IPS-NIHi11 (cell line): Measurements from ENCODE around the gene HTR5A.

Source experiments
- DNase-seq: peaks from one replicate; pipeline ENCODE4 v3.0.0; 2012; ENCODE audit warnings: mixed read lengths, low spot score

Gene HTR5A

DNA sequence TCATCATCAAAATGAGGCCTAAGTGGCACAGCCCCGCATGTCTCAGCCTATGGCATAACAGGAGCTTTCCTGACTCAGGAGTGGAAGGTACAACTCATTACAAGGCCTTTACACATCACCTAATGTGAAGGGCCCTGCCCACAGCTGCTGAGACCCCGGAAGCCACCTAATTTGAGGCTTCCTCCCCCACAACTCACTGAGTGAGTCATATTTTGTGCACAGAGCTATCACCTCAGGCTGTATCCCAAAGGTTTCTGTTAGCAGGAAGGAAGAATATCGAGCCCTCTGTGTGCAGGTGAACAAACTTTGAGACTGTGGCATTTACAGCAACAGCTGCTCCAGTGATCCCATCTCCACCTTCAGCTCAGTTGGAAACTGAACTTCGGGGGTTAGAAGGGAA lies 20.6 kb downstream of the HTR5A start:
- DNase-seq: no peak

DNA sequence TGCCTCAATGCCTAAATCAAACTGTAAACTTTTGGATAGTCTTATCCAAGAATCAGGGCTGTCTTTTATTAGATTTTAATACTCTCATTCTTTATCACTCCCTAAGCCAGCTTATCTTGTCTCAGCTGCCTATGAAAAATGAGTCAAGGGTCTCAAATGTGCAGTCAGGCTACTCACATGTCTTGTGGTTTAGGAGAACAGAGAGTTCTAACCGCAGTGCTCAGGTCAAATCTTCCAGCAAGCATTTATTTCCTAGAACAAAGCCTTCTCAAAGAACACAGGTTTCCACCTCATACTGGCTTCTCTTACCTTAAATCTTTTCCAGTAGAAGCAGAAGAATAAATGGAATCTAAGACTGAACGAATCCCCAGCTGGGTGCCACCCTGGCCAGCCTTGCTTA lies 23.5 kb downstream of the HTR5A start:
- no peak for DNase-seq

DNA sequence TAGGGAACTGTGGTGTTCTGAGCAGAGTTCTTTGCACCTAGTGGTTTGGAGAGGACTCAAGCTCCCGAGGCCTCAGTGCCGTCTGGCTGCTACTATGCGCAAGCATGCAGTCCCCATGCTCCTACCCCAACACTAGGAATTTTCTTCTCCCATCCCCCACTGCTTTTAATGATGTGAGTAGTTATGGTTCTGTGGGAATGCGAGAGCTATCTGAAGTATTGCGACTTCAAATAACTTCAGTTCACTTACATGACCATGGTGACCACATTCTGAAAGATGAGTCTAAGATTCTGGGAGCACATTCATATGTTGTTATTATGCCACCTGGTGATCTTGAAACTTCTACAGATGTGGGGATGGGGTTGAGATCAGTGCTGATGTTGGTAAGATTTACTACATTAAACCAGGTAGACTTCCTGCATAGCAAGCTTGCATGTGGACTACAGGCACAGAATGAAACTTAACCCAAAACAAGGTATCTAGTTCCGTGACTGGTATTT lies 24.6 kb downstream of the HTR5A start:
- DNase-seq: no peak

DNA sequence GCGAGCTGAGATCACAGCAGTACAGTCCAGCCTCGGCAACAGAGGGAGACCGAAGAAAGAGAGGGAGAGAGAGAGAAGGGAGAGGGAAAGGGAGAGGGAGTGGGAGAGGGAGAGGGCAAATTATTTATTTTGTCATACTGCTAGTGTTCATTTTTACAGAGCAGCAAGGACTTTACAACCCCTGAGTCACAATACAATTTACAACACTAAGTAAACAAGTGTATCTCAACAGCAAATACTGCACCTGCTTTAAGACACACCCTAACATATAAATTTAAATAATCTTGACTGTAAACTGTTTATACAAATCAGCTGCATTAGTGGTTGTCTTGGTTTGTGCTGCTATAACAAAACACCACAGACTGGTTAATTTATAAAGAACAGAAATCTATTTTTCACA lies 27.2 kb downstream of the HTR5A start:
- no peak for DNase-seq

DNA sequence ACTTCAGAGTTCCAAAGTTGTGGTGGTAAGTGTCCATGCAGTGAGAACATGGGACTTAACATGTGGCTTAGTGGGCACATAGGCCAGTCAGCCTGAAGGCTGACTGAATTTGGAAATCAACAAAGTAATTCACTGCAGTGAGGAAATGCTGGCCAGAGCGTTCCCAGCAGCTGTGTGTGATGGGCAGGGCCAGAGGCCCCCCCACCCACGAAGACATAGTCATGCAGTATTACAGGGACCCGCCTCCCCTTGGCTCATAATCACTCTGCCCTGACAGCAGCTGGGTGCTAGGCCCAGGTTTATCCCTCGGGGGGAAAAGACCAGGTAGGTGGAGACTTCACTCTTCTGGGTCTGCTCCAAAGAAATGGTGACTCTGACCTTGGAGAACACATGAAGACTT lies 33.7 kb downstream of the HTR5A start:
- DNase-seq: no peak

DNA sequence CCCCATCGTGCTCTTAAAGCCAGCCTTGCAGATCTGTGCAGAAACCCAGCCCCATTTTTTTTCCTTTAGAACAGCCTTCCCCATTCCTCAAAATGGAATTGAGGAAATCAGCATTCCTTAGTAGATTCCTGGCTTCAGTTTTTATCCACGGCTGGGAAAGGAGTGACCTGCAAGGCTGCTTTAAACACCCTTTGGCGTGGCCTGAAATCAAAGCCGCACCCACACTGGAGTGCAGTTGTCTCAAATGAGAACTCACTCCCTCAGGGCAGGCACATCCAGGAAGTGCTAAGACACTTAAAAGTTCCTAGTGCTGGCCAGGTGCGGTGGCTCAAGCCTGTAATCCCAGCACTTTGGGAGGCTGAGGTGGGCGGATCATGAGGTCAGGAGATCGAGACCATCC lies 34.8 kb downstream of the HTR5A start:
- no peak for DNase-seq

DNA sequence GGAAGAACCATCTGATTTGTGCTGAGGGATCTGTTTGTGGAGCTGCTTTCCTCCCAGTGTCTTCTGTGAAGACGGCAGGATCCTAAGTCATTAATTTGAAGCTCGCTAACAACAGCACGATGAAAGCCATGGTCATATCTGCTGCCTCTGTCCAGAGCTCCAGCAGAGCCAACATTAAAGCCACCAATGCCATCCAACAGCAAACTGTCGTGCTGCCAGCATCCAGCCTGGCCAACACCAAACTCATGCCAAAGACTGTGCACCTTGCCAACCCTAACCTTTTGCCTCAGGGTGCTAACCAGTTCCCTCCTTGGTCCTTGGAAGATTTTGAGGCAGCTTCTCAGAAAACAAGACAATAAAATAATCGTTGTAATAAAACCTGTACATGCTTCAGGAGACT lies 36.2 kb downstream of the HTR5A start:
- no peak for DNase-seq

DNA sequence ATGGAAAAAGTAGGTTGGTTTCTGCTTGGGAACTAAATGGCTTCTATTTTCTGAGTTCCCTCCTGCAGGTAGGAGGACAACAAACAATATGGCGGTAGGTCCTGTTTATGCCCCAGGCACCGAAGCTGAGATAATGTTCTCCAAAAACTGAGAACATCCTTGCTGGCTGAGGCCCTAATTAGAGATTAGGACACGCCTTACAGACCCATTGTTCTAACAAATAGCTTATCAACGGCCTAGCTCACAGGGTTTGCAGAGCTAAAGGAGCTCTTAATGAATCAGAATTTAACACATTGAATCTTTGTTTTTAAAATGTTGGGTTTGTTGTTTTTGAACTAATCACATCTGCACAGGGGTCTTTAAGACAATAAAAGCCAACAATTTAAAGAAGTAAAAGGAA lies 37.0 kb downstream of the HTR5A start:
- DNase-seq: no peak

DNA sequence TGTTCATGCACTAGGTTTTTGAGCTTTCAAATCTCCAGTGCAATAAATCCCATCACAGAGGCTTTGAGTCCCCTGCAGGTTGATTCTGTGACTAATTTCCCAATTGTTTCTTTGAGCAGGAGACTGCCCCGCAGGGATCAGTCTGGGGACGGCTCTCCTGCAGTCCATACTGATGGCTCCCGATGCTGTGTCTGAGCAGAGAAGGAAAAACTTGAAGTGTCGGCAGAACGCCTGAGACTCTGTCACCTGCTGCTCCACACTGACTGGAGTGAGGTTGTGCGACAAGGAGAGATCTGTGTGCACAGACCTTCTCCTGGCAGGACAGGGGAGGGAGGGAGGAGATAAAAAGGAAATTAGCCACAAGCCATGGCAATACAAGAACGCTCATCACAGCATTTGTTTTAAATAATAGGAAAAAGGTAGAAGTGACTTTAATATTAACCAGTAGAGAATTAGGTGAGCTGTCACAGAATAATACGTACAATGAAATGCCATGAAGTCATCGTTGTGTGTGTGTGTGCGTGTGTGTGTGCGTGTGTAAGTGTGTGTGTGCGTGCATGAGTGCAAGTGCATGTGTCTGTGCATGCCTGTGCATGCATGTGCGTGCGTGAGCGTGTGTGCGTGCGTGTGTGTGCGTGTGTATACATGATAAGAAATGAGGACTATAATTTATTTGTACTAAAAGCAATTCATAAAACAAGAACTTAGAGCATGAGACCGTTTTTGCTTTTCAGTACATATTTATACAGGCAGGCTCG lies 38.2 kb downstream of the HTR5A start:
- peak; percentile 39 for DNase-seq

DNA sequence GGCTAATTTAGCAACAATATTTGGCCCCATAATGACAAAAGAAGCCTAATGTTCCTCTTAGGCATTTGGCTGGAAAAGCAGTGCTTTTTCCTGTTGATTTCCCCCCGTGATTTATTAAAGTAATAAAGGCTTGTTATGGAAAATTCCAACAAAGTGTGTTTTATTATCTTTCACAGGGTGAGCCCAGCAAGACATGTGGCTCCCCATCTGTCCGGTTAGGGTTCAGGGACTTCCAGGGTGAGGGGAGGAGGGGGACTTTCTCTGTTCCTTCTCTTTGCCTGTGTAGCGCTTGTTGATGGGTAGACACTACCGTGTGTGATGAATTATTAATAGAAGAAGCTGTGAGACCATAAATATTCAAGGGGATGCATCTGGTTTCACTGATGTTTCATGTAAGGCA lies 39.0 kb downstream of the HTR5A start:
- DNase-seq: no peak

DNA sequence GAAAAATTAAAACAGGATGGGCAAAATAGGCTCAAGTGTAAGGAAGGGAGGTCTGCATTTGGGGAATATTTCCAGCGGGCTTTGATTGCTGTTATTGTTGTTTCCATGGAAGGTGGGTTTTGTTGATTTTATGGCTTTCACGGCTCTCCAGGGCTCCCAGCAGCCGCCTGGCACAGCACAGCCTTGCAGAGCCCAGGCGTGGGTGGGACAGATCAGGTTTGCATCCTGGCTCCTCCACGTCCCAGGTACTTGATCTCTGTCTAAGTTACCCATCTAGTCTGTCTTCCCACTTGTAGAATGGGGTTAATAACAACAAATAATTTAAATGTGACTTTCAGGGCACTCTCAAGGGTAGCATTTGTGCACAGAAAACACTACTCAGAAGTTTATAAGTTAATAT lies 45.2 kb downstream of the HTR5A start:
- DNase-seq: no peak

DNA sequence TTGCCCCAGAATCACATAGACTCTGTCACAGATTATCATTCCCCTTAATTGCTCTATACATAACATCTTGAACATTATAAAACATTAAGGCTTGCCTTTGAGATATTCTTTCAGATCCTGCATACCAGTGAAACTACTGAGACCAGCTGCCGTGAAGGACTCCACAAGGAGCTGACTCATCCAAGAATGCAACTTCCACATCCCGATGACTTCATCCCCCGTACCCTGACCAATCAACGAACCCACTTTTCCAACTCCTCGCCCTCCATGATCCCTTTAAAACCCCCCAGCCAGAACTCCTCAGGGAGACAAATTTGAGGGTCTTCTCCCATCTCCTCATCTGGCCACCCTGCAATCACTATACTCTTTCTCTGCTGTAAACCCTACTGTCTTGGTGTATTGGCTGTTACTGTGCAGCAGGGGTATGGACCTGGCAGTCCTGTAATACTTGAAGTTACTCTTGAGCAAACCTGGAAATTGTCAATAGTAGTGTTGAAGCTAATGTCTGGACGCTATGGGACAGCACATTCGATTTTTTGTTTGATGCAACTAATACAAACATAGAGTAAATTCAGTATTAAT lies 49.8 kb downstream of the HTR5A start:
- no peak for DNase-seq

DNA sequence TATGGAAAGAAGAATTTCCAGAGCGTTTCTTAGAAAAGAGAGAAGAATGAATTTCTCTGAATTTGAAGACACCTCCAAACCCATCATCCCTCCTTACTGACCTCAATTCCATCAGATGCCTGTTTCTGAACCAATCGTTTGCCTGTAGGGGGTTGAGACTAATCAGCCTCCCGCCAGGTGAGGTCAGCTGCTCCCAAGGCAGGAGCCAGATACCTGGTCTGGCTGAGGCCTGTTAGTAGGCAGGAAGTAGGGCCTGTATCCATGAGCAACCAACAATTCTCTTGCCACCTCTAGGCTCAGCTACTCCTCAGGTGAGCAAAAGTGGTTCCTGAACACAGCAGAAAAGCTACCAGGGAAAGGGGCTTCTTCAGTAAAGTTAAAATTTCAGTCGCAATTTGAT lies 50.3 kb downstream of the HTR5A start:
- DNase-seq: no peak

DNA sequence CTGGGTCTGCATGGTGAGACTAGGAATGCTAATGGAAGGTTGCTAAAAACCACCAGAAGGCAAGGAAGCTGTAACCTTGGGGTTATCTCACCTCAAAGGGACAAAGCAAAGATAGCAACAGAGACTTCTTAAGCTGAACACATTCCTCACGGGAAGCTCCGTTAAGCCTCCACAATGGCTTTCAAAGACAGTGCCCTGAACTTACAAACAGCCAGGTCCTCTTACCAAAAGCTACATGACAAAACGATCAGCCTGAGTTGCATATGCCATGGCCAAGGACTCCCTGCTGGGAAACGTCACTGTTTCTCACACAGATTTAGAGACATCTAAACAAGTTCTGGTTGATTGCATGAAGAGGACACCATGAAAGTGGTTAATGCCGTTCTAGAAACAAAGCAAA lies 52.7 kb downstream of the HTR5A start:
- no peak for DNase-seq

DNA sequence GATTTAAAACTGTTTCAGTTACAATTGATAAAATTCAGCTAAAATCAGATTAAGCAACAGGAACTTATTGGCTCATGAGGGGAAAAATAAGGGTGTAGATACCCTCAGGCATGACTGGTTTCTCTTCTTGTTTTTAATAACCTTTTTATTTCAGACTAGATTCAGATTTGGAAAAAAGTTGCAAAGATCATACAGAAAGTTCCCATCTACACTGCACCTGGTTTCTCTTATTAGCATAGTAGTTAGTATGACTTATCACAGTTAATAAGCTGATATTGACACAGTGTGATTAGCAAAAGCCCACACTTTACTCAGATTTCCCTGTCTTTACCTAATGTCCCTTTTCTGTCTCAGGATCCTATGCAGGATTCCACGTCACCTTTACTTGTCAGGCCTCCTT lies 53.3 kb downstream of the HTR5A start:
- DNase-seq: no peak

DNA sequence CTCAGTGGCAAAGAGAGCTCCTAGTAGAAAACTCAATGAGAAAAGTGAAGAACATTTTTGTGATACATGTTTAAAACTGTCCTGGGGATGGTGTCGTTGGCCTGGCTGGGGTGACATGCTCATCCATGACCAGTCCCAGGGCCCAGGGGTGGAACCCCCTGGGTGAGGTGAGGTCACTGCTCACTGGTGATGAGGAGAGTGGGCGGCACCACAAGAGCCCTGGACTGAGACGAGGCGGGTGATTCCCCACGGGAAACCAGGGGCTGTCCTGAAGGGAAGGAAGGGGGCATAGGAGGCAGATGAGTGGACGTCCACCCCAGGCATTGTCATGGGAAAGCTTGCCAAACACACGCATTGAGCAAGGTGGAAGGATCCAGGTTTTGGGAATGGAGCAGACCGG lies 54.6 kb downstream of the HTR5A start:
- DNase-seq: no peak

DNA sequence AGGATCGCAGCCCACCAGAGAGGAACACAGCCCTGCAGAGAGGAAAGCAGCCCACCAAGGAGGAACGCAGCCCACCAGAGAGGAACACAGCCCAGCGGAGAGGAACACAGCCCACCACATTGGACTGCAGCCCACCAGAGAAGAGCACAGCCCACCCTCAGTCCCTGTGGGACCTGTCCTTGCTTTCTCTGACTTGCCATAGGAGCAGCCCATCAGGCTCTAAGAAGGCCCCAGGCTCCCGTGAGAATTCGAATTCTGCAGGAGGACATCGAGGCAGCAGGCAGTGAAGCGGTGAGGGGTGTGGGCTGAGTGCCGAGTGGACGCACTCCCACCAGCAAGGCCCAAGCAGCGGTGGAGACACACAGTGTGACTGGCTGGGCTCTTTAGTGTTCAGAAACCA lies 59.1 kb downstream of the HTR5A start:
- DNase-seq: no peak

DNA sequence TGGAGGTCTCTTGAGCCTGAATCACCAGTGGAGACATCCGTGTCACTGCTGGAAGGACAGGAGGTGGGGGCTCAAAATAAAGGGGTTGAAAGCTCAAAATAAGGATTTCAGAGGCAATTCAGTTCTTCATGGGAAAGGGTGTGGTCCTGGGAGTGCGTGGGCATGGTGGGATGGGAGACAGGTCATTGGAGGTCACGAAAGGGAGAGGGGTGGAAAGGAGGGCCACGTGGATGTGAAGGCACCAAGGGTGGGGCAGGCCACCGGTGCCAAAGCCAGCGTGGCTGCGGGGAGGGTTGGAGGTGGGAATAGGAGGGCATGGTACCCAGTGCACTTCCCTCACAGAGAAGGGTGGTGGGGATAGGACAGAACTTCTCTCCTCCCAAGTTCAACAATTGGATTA lies 59.7 kb downstream of the HTR5A start:
- DNase-seq: no peak

DNA sequence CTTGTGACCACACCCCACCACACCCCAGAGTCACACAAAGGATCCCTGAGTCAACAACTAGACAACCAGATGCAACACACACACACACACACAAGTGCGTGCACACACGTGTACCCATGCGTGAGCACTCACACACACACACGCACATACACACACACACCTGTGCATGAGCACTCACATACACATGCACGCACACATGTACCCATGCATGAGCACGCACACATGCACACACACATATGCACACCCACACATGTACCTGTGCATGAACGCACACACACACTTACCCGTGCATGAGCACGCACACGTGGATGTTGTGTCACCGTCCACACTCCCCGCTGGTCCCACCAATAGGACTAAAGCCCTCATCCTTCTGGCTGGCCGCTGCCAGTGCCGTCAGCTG lies 60.4 kb downstream of the HTR5A start:
- DNase-seq: no peak

DNA sequence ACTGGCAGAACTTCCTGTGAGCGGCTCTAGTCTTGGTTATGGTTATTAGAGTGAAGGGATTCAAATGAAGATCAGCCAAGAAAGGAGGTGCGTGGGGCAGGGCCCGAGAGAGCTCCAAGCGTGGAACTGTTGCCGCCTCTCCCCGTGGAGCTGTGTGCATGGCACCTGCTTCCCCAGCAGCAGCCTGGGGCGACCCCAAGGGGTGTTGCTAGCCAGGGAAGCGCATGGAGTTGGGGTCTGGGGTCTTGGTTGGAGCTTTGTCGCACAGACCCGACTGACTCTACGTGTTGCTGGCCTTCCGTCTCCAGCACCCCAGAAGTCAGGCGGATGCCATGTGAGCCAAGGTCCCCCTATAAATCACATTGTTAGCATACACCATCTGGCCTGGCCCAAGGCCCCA lies 61.0 kb downstream of the HTR5A start:
- no peak for DNase-seq

DNA sequence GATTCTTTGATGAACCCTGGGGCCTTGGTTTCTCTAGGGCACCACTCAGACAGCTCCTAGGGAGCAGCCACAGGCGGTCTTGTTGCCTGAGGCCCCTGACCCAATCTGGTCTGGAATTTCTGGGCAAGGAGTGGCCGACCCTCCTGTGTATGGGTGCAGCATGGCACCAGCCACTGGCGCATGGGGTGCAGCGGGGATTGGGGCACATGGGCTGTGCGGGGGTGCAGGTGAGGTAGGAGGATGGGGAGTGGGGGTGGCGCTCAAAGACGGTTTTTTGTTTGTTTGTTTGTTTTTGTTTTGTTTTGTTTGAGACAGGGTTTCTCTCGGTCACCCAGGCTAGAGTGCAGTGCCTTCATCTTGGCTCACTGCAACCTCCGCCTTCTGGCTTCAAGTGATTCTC lies 62.3 kb downstream of the HTR5A start:
- DNase-seq: no peak

DNA sequence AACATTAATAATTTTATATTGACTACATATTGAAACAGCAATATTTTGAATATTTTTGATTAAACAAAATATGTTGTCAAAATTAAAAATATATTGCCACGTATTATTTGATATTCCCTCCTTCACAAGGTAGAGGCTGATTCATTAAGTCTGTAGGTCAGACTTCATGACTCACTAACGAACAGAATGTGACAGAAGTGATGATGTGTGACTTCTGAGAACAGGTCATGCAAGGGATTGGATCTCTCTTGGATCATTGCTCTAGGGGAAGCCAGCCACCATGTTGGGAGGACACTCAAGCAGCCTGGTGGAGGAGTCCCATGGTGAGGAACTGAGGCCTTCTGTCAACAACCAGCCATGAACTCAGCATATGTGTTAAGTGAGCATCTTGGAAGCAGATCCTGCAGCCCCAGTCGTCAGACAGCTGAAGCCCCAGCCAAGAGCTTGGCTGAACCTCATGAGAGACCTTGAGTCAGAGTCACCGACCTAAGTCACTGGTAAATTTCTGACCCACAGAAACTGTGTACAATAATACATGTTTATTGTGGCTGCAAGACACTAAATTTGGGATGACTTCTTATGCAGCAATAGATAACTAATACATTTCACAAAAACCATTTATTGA lies 66.6 kb downstream of the HTR5A start:
- no peak for DNase-seq
